GM12891 (cell line): ENCODE results near the gene CEP170.

Experiments
- POLR2A ChIP-seq: IDR thresholded peaks from 2 replicates; pipeline ENCODE4 v1.6.1; 2011; ENCODE audit warnings: low read depth, low read length, control low read depth
- POLR2AphosphoS5 ChIP-seq: IDR thresholded peaks from 2 replicates; pipeline ENCODE4 v1.6.1; 2011; ENCODE audit warnings: low read depth, low read length, control low read depth
- POU2F2 ChIP-seq: IDR thresholded peaks from 2 replicates; pipeline ENCODE4 v1.6.1; 2011; ENCODE audit warnings: low read depth, mild to moderate bottlenecking, control low read depth, low read length, moderate library complexity
- TAF1 ChIP-seq: IDR thresholded peaks from 2 replicates; pipeline ENCODE4 v1.6.1; 2011; ENCODE audit warnings: low read depth, low read length, control low read depth

GRCh38 chr1:243280571-243281129 is 25.6 kb upstream of the CEP170 start:
- no peak for TF ChIP-seq POLR2AphosphoS5
- no peak for TF ChIP-seq POU2F2
- TF ChIP-seq POLR2A, result no peak
- no peak for TF ChIP-seq TAF1
